Mesodermal cell (in vitro differentiated cells): ENCODE measurements around the gene CLTB.

Source experiments
- H3K27ac ChIP-seq: 2 replicates; pipeline ENCODE4 v1.7.0; 2013; ENCODE audit warnings: mild to moderate bottlenecking, low read depth, low read length, moderate library complexity; ENCODE audit not compliant: severe bottlenecking
- H3K36me3 ChIP-seq: 2 replicates; pipeline ENCODE4 v1.7.1; 2013; ENCODE audit warnings: mild to moderate bottlenecking, low read length, moderate library complexity; ENCODE audit not compliant: control insufficient read depth, insufficient read depth
- H3K4me1 ChIP-seq: one replicate; pipeline ENCODE4 v1.7.1; 2013; ENCODE audit warnings: mild to moderate bottlenecking, low read length; ENCODE audit not compliant: insufficient read depth, control insufficient read depth, poor library complexity, severe bottlenecking
- H3K4me3 ChIP-seq: 2 replicates; pipeline ENCODE4 v1.7.0; 2013; ENCODE audit warnings: low read length, control low read depth, mild to moderate bottlenecking; ENCODE audit not compliant: insufficient read depth, poor library complexity, severe bottlenecking; ENCODE audit errors: extremely low read depth
- H3K9me3 ChIP-seq: 2 replicates; pipeline ENCODE4 v1.7.1; 2013; ENCODE audit warnings: mild to moderate bottlenecking, low read length, moderate library complexity; ENCODE audit not compliant: control insufficient read depth
- WGBS, 2 experiments: methylation state at CpG; one replicate each; pipeline ENCODE4 v1.1.5; 2013; ENCODE audit warnings: missing lambda C conversion rate in 2 of 2; ENCODE audit not compliant: insufficient coverage in 2 of 2; 5-methylcytosine and 5-hydroxymethylcytosine counted together

CLTB gene

DNA sequence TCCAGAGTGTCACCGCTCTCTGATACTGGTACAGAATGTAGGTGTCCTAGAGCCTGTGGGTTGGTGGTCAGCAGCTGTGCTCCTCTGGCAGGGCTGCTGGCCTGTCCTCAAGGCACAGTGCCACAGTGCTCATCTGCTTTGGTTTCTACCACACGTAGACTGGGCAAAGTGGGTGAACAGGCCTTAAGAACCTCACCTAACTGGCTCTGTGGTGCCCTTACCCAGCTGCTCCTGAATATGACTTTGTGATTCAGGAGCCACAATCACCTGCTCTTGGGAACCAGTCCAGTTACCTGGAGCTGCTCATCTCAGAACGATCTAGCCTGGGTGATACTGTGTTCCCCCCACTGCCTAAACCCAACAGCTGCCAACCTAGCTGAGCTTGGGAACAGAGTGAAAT lies 34.4 kb downstream of the CLTB start:
- H3K4me3 ChIP-seq = no peak overlapping the region
- WGBS, 2 experiments = 97 to 100% methylated on average over 3 of the region's 3 CpGs
- H3K9me3 ChIP-seq = no peaks in the 10 kb centered on the region
- peaks cover 75% of the 10 kb centered on the region for H3K36me3 ChIP-seq
- peaks cover 4% of the 10 kb centered on the region for H3K4me1 ChIP-seq
- no peak overlapping the region for H3K27ac ChIP-seq

DNA sequence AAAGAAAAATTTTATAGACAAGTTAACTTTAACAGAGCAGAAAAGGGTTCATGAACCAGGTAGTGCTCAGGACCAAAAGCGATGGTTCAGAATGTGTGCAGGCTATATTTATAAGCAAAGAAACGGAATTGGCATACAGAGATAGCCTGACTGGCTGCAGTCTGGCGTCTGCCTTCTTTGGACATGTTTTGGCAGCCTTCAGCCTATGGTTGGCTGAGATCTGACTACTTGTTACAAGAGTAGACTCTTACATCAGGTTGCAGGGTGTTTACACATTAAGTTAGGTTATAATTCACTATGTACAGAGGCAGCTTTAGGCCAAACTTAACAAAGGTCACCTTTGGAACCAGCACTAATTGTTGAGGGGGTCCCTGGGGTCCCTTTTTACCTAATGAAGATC lies 34.9 kb downstream of the CLTB start:
- H3K4me1 ChIP-seq = peaks cover under 1% of the 10 kb centered on the region
- no peaks in the 10 kb centered on the region for H3K9me3 ChIP-seq
- WGBS, 2 experiments = 95 to 100% methylated on average over 2 to 3 of the region's 3 CpGs
- peaks cover 69% of the 10 kb centered on the region for H3K36me3 ChIP-seq
- no peak overlapping the region for H3K4me3 ChIP-seq
- H3K27ac ChIP-seq = no peak overlapping the region

DNA sequence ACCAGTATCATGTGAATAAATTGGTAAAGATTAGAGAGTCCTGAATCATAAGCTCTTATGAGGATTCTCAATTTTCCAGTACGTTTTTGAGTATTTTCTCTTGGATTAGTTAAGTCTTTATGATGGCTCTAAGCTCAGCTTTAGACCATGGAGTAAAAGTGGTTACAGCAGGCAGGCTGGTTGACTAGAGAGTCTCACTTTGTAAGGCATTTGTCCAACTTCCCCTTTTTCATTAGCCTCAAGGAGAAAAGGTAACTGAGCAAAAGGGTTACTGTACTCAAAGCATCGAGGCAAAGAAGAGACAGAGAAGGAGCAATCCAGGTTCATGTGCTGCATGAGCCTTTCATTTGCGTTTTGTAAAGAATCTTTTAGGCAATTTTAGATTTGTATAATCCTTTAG lies 36.5 kb downstream of the CLTB start:
- Histone ChIP-seq H3K36me3 (peaks cover 57% of the 10 kb centered on the region), H3K9me3 (no peaks in the 10 kb centered on the region)
- WGBS, 2 experiments = 87 to 93% methylated on average over 3 of the region's 3 CpGs

DNA sequence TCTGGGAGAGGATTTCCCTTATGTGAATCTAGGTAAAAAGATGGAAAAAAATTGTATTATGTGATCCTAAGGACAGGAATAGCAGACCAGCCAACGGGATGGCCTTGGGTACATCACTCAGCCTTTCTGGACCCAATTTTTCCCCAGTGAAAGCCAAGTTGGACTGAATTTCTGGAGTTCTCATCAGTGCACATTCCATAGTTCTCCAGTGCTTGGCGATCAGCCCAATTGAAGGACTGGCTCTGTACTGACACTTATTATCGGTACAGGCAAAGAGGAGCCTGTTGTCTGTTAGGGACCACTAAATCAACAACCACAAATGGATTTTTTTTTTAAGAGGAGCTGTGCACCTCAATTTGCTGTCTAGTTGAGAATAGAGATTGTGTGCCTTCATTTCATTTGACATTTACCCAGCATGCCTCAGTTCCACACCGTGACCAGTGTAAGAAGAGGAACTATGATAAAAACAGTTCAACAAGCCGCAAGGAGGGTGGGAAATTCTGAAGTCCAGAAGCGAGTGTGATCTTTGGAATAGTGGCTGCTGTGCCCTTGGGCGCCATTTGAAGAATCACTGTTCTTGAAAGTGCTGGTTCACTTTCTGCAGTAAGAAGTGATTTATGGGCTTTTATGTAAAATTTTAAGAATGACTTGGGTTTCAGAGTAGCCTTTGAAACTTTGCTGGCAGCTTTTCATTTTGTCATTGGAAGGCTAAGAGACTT lies 43.1 kb downstream of the CLTB start:
- Histone ChIP-seq H3K4me3 (no peak overlapping the region), H3K36me3 (peaks cover 50% of the 10 kb centered on the region), H3K9me3 (no peaks in the 10 kb centered on the region), H3K4me1 (no peaks in the 10 kb centered on the region), H3K27ac (no peak overlapping the region)
- WGBS, 2 experiments = 91 to 92% methylated on average over 6 of the region's 7 CpGs

More for the DNA sequence above, 36.5 kb downstream of the CLTB start:
- no peak overlapping the region for H3K27ac ChIP-seq
- no peaks in the 10 kb centered on the region for H3K4me1 ChIP-seq
- H3K4me3 ChIP-seq = no peak overlapping the region

DNA sequence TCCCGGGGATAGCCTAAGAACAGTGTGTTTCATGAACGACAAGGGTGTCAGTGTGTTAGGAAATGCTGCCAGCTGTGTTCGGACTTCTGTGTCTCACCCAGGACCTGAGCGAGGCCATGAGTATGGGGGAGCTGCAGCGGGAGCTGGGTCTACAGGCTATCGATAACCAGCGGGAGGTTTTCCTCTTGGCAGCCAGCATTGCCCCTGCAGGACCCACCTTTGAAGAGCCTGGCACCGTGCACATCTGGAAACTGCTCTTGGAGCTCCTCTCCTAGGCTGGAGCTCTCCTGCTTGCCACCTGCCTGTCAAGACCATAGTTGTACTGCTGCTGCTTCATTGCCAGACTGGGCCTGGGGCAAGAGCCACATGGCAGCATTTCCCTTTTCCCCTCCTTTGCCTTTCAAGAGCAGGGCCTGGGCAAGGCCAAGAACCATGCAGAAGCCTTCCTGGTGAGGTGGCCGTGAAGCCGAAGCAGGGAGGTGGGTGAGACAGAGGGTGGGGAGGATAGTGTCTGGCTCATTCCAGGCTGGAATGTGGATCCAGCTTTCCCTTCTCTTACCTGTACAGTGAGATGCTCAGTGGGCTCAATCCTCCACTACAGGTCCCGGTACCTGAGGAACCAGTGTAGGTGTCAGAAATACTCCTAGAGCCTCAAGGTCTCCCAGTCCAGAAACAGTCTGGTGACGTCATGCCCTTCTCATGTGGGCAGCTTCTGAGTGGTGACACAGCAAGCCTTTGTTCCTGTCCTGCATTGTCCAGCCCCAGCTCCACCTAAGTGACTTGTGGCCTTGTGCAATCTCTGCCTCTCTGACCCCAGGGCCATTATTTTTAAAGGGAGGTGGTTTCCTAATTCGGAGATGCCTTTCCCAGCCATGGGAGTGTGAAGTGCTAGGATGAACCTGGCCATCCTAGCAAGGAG lies 44.5 kb downstream of the CLTB start:
- Histone ChIP-seq H3K36me3 (peaks cover 60% of the 10 kb centered on the region), H3K4me3 (no peak overlapping the region), H3K27ac (no peak overlapping the region), H3K4me1 (no peaks in the 10 kb centered on the region), H3K9me3 (no peaks in the 10 kb centered on the region)
- 96 to 98% methylated on average over 9 to 12 of the region's 13 CpGs for WGBS, 2 experiments

DNA sequence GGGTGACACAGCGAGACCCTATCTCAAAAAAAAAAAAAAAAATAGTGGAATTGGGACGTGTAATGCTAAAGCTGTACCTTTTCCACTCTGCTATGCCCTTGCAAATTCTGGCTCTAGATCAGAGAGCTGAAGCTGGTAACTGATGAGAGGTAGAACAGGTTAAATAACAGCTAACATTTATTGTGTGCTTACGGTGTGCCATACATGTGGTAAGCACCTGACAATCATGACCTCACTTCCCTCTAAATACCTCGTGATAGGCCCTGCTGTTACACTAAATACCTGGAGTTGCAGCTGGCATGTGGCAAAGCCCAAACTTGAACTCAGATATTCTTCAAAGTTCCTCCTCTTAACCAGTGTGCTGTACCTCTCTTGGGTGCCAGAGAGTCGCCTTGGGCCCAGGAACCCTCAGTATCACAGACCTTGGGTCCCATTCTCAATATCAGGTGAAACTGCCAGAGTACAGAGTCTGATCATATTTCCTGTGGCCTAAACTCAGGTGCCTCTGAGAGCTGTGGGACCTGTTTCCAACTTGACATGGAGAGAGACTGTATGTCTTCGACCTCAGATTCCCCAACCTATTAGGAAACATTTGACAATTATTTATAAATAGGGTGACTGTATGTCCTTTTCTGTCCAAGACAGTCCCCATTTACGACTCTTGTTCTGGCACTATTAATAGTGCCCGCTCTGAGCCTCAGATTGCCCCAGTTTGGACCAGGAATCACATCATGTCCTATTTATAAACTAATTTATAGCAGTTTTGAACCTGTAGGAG lies 46.2 kb downstream of the CLTB start:
- H3K36me3 ChIP-seq = peaks cover 60% of the 10 kb centered on the region
- peaks cover 4% of the 10 kb centered on the region for H3K4me1 ChIP-seq
- H3K9me3 ChIP-seq = no peaks in the 10 kb centered on the region
- H3K4me3 ChIP-seq = no peak overlapping the region
- no peak overlapping the region for H3K27ac ChIP-seq
- 93 to 95% methylated on average over 2 to 4 of the region's 8 CpGs for WGBS, 2 experiments

DNA sequence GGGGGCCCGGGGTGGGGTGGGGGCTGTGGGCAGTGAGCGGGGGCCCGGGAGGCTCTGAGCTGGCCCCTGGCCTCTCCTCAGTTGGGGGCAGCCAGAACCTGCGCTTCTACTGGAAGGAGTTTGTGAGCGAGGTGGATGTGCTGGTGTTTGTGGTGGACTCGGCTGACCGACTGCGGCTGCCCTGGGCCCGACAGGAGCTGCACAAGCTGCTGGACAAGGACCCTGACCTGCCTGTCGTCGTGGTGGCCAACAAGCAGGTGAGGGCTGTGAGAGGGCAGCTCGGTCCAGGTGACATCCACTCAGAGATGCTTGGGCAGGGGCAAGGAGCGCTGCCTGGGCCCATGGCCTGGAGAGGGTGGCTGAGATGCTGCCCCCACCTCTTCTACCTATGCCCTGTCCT lies 47.6 kb downstream of the CLTB start:
- peaks cover 4% of the 10 kb centered on the region for H3K4me1 ChIP-seq
- peaks cover 56% of the 10 kb centered on the region for H3K36me3 ChIP-seq
- no peak overlapping the region for H3K27ac ChIP-seq
- H3K4me3 ChIP-seq = no peak overlapping the region
- WGBS, 2 experiments = 88 to 99% methylated on average over 6 to 10 of the region's 13 CpGs
- H3K9me3 ChIP-seq = no peaks in the 10 kb centered on the region

DNA sequence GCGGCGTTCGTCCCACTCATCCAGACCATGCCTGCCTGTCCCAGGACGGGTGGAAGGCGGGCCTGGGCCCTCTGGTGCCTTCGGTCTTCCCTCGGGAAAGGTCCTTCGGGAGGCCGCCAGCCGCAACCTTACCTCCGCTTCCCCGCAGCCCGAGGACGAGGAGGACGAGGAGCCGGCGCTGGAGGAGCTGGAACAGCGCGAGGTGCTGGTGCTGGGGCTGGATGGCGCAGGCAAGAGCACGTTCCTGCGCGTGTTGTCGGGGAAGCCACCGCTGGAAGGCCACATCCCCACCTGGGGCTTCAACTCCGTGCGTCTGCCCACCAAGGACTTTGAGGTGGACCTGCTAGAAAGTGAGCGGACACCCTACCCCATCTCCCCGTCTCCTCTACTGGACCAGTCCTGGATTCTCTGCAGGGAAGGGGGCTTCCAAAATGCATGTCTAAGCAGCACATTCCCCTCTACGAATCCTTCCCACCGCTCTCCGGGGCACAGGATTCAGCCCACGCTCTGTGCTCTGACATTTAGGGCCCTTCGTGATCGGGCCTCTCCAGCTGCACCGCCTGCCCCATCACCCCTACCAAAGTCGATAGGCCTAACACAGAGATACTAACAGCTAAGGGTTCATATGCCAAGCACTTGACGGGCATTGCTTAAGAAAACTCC lies 50.0 kb downstream of the CLTB start:
- no peaks in the 10 kb centered on the region for H3K9me3 ChIP-seq
- peak overlapping the region; percentile 87 for H3K4me3 ChIP-seq
- WGBS, 2 experiments = 33 to 34% methylated on average over 36 to 38 of the region's 38 CpGs
- no peak overlapping the region for H3K27ac ChIP-seq
- H3K4me1 ChIP-seq = peaks cover 4% of the 10 kb centered on the region
- H3K36me3 ChIP-seq = peaks cover 41% of the 10 kb centered on the region

DNA sequence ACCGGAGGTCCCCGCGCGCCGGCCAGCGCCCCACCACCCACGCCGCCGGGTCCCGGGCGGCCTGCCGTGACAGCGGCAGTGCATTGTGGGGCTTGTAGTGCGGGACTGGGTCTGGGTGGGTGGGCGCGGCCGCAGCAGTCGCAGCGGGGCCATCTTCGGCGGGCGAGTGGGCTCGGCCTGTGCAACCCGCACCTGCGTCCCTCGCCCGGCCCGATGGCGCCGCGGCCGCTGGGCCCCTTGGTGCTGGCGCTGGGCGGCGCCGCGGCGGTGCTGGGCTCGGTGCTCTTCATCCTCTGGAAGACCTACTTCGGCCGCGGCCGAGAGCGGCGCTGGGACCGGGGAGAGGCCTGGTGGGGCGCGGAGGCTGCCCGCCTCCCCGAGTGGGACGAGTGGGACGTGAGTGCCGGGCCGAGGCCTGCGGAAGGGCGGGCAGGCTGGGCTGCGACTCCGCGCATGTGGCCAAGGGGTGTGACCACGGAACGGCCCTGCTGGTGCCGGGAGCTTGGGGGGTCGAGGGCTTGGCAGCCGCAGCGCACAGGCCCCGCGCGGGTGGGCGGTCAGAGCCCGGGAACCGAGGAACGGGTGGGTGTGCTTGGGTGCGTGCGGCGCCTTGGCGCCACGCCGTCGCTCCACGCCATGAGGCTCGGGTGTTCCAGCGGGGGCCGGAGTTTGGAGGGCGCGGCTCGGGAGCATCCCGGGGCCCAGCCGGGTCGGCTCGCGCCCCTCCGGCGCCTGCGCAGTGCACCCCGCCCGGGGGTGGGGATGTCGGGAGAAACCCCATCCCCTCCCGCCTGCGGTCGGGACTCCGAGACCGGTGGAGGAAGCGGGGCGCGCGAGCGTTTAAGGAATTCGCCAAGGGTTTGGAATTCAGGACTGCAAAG lies 50.7 kb downstream of the CLTB start, which contains the start of gene ARL10:
TSS of gene ARL10 (plus strand) at position 137 of the 881 bp plus-strand sequence. CDS start at position 214, 77 bp downstream.
- H3K9me3 ChIP-seq = no peaks in the 10 kb centered on the region

More for the DNA sequence above, 50.7 kb downstream of the CLTB start, which contains the start of gene ARL10:
- Histone ChIP-seq H3K4me3 (peak within 1 kb of the TSS; percentile 87), H3K36me3 (peaks cover 38% of the 10 kb centered on the region), H3K4me1 (peaks cover 4% of the 10 kb centered on the region), H3K27ac (no peak within 1 kb of the TSS)
- 0% methylated on average over 53 to 64 of the region's 108 CpGs for WGBS, 2 experiments
